Measurements from ENCODE around the gene CUX1.

Gene CUX1

GRCh38 chr7:102080434-102081243 is 263.2 kb downstream of the CUX1 start:
- peak; percentile 38 for DNase-seq

- DNase-seq: no peak
Measured at GRCh38 chr7:102081244-102081627, 263.8 kb downstream of the CUX1 start.

- no peak for DNase-seq
Measured at GRCh38 chr7:102082693-102083368, 265.4 kb downstream of the CUX1 start.

GRCh38 chr7:102085218-102085772 is 267.9 kb downstream of the CUX1 start:
- DNase-seq: no peak

GRCh38 chr7:102089175-102090098 is 272.0 kb downstream of the CUX1 start:
- no peak for DNase-seq

- no peak for DNase-seq
Measured at GRCh38 chr7:102093599-102094315, 276.3 kb downstream of the CUX1 start.

- DNase-seq: no peak
Measured at GRCh38 chr7:102094316-102094650, 276.9 kb downstream of the CUX1 start.

- no peak for DNase-seq
Measured at GRCh38 chr7:102095321-102096011, 278.0 kb downstream of the CUX1 start.

DNA sequence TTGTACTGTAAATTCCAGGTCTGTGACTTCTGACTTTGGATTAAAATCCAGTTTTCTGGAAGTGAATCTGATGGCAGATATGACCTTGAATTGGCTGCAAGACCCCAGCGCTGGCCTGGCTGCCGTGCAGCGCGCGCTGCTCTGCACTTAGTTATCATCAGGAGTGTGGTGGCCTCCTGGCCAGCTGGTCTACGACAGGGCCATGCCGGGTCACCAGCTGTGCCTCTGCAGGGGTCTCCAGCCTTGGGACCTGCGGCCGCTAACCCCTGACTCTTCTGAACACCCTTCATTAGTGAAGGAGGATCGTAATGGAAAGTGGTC is 278.5 kb downstream of the CUX1 start:
- DNase-seq: no peak

GRCh38 chr7:102096706-102097427 is 279.4 kb downstream of the CUX1 start:
- DNase-seq: no peak

DNA sequence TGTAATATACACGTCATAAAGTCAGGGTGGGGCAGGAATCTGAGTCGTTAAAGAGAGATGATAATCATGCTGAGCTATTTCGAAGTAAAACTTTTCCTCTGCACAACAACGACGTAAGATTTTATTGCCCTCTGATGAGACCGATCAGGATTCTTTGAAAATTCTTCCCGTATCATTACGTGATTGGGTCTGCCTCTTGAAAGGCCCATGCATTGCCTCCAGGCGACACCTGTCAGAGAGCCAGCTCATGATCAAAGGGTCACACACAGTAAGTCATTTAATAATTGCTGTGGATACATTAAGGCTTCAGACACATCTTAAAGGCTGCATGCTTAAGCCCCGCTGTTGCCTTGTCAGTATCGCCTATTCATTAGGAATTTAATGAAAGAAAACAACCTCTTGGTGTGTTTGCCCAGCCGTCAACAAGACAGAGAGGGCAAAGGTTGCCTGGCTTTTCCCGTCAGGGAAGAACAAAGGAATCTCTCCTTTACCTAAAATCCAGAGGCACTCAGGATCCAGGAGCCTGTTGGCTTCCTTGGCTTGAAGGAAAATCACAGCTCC is 280.3 kb downstream of the CUX1 start:
- DNase-seq: no peak

DNA sequence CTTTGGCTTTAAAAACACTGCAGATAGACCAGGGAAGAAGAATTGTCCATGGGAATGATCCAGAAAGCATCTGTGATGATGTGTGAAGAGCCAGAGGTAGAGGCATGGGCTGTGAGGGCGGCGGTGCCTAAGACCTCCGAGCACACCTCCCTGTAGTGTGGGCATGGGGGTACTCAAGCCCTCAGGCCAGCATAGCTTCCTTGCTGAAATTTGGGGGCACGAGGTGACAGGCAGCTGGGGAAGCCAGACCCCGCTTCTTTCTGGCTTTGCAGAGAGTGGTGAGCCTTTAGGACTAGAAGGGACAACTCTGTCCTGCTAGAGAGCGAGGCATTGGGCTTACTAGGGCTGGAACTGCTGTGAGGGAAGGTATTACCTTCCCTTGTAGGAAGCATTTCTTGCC is 281.6 kb downstream of the CUX1 start:
- no peak for DNase-seq

GRCh38 chr7:102099474-102099873 is 282.0 kb downstream of the CUX1 start:
- DNase-seq: no peak

- DNase-seq: no peak
Measured at GRCh38 chr7:102101111-102101551, 283.7 kb downstream of the CUX1 start.

GRCh38 chr7:102101926-102102325 is 284.5 kb downstream of the CUX1 start:
- DNase-seq: no peak

- DNase-seq: no peak
Measured at GRCh38 chr7:102103027-102103372, 285.6 kb downstream of the CUX1 start.

DNA sequence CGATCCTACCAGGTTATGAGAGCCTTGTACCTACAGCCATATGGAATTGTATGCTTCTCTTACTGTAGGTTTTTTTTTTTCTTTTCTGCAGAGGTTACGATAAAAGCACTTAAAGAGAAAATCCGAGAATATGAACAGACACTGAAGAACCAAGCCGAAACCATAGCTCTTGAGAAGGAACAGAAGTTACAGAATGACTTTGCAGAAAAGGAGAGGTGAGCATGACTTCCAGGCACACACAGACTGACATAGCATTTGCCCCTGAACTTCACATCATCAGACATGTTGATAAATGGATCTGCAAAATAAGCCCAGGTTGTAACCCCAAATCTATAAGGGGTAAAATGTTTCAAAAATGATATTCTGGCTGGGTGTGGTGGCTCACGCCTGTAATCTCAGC is 286.8 kb downstream of the CUX1 start:
- DNase-seq: no peak

DNA sequence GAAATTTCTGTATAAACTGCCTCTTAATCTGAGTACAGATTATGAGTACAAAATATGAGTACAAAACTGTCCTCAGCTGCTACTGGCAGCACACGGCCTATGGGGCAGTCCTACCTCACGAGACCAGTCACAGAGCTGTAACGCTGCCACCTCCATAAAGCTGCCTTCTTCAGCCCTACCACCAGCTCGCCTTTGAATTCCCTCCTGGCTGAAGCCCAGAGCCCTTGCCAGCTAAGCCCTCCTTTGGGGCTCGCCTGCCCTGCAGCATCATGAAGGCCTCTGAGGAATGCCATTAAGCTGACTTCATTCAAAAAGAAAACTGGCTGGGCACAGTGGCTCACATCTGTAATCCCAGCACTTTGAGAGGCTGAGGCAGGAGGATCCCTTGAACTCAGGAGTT is 289.2 kb downstream of the CUX1 start:
- no peak for DNase-seq

GRCh38 chr7:102107474-102108104 is 290.2 kb downstream of the CUX1 start:
- DNase-seq: no peak

All from midbrain (tissue), 1 donor.